HepG2 (cell line): ENCODE data around the gene MLXIPL. TPM values are rescaled to one million over a fixed set of nuclear protein-coding genes. Genes with fewer than 3 reads are reported as not detected.
A peak's percentile ranks its signal among the peaks of the same experiment; 100 is the strongest.

ENCODE experiments used
- ATAC-seq: fragments of 200-7000 bp; cut with Tn5 transposase; 3 replicates; pipeline ENCODE4 v1.9.1; 2020; ENCODE audit warnings: mild to moderate bottlenecking, moderate library complexity
- BruUV-seq: library from RNA; stranded (reverse); fragments of 400-500 nt; replicated peaks from 2 replicates; lab custom pipeline; 2021; lab: Mats Ljungman, UMichigan
- CTCF ChIA-PET: fragments of 300-600 bp; formaldehyde crosslinking; extraction: SDS; loops from one replicate; lab custom pipeline; 2021; ENCODE audit warnings: low total read pairs, inconsistent platforms, low intra/inter-chr PET ratio; lab: Yijun Ruan, JAX
- POLR2A ChIA-PET: fragments of 350-600 bp; sonication (Branson Sonifier 250); formaldehyde crosslinking; loops from one replicate; lab custom pipeline; 2020; ENCODE audit warnings: antibody characterized with exemption, inconsistent platforms; lab: Yijun Ruan, JAX
- DNase-seq: peaks from one replicate; pipeline ENCODE4 v3.0.0-alpha.2; 2015; ENCODE audit warnings: low spot score
- FAIRE-seq: peaks from 3 replicates; lab custom pipeline; 2011; peaks lifted over from hg19 to GRCh38; lab: Jason Lieb, UNC
- H2AFZ ChIP-seq: one replicate; pipeline ENCODE4 v1.6.1; 2011; ENCODE audit warnings: low read length, inconsistent platforms
- H3K27ac ChIP-seq: fragments of 300-600 bp; 3 replicates; pipeline ENCODE4 v1.8.0; 2011; ENCODE audit warnings: mixed run types, mild to moderate bottlenecking, mixed read lengths, low read length, inconsistent platforms; ENCODE audit not compliant: insufficient read depth; ENCODE audit errors: extremely low read length
- H3K27me3 ChIP-seq, 2 experiments: fragments of 200-600 bp in 1 of 2; 2 replicates in 1 of 2; 3 replicates in 1 of 2; pipeline versions ENCODE4 v1.6.0 to v1.8.0; 2011; ENCODE audit warnings: low read length in 2 of 2, mild to moderate bottlenecking in 2 of 2, moderate library complexity in 2 of 2, inconsistent platforms in 1 of 2; ENCODE audit not compliant: insufficient read depth in 2 of 2, control insufficient read depth in 1 of 2
- H3K36me3 ChIP-seq, 2 experiments: fragments of 200-600 bp in 1 of 2; replicated peaks in 1 of 2; 2 replicates in 1 of 2; 3 replicates in 1 of 2; pipeline versions ENCODE4 v1.5.1 to v1.8.0; 2011; ENCODE audit warnings: low read length in 2 of 2, inconsistent platforms in 1 of 2; ENCODE audit not compliant: insufficient read depth in 2 of 2, control insufficient read depth in 1 of 2
- H3K4me1 ChIP-seq: 2 replicates; pipeline ENCODE4 v1.5.1; 2012; ENCODE audit warnings: low read length, inconsistent platforms; ENCODE audit not compliant: insufficient read depth
- H3K4me2 ChIP-seq: 2 replicates; pipeline ENCODE4 v1.6.0; 2011; ENCODE audit warnings: low read depth, low read length, inconsistent platforms
- H3K4me3 ChIP-seq, 3 experiments: fragments of 200-600 bp in 1 of 3; sonication (generic), shearing (Covaris generic) in 1 of 3; replicated peaks in 1 of 3; 2 replicates each; pipeline ENCODE4 v1.5.1; 2011 to 2016; ENCODE audit warnings: low read length in 3 of 3, inconsistent platforms in 2 of 3, low read depth in 2 of 3, mild to moderate bottlenecking in 2 of 3, control low read depth in 1 of 3, mixed read lengths in 1 of 3; ENCODE audit not compliant: insufficient read depth in 1 of 3
- H3K79me2 ChIP-seq: one replicate; pipeline ENCODE4 v1.6.1; 2011; ENCODE audit warnings: low read length, inconsistent platforms; ENCODE audit not compliant: insufficient read depth
- H3K9ac ChIP-seq: 2 replicates; pipeline ENCODE4 v1.6.0; 2011; ENCODE audit warnings: mild to moderate bottlenecking, low read depth, low read length, inconsistent platforms; ENCODE audit not compliant: insufficient read depth
- H3K9me3 ChIP-seq: 2 replicates; pipeline ENCODE4 v1.5.1; 2012; ENCODE audit warnings: mild to moderate bottlenecking, low read length
- H4K20me1 ChIP-seq: 2 replicates; pipeline ENCODE4 v1.6.0; 2011; ENCODE audit warnings: inconsistent platforms, mild to moderate bottlenecking, low read length, moderate library complexity; ENCODE audit not compliant: insufficient read depth
- DNMT1 ChIP-seq: sonication (generic); formaldehyde crosslinking; IDR thresholded peaks from 2 replicates; pipeline ENCODE4 v1.5.1; 2020; ENCODE audit warnings: mild to moderate bottlenecking, missing genetic modification reagents
- ELF4 ChIP-seq: sonication (generic); formaldehyde crosslinking; IDR thresholded peaks from 2 replicates; pipeline ENCODE4 v1.5.0; 2020; ENCODE audit warnings: missing genetic modification reagents, mild to moderate bottlenecking, moderate library complexity, borderline replicate concordance
- FOXK2 ChIP-seq: fragments of 450-650 bp; IDR thresholded peaks from 2 replicates; pipeline ENCODE4 v1.6.1; 2016
- GATA4 ChIP-seq: sonication (generic); IDR thresholded peaks from 2 replicates; pipeline ENCODE4 v1.6.1; 2016; ENCODE audit warnings: antibody characterized with exemption, low read depth, borderline replicate concordance
- IRX3 ChIP-seq: sonication (generic); formaldehyde crosslinking; IDR thresholded peaks from 2 replicates; pipeline ENCODE4 v1.8.1; 2023; ENCODE audit warnings: mild to moderate bottlenecking, low read depth, missing genetic modification reagents, borderline replicate concordance
- KLF12 ChIP-seq: sonication (generic); formaldehyde crosslinking; IDR thresholded peaks from 2 replicates; pipeline ENCODE4 v1.4.0; 2020; ENCODE audit warnings: missing genetic modification reagents, borderline replicate concordance
- MATR3 ChIP-seq: sonication (generic); formaldehyde crosslinking; IDR thresholded peaks from 2 replicates; pipeline ENCODE4 v1.4.0; 2020; ENCODE audit warnings: missing genetic modification reagents
- MIXL1 ChIP-seq: IDR thresholded peaks from 2 replicates; pipeline ENCODE4 v1.6.1; 2016
- MYNN ChIP-seq: sonication (generic); formaldehyde crosslinking; IDR thresholded peaks from 2 replicates; pipeline ENCODE4 v1.4.0; 2020; ENCODE audit warnings: mild to moderate bottlenecking, low read depth, missing genetic modification reagents
- RBFOX2 ChIP-seq: fragments of 200-400 bp; formaldehyde crosslinking; IDR thresholded peaks from 2 replicates; pipeline ENCODE4 v1.6.1; 2017; ENCODE audit warnings: low read depth, mild to moderate bottlenecking, low read length
- RFXANK ChIP-seq: IDR thresholded peaks from 2 replicates; pipeline ENCODE4 v1.6.1; 2016
- TSC22D2 ChIP-seq: sonication (generic); formaldehyde crosslinking; IDR thresholded peaks from 2 replicates; pipeline ENCODE4 v1.5.1; 2020; ENCODE audit warnings: missing genetic modification reagents, mild to moderate bottlenecking, borderline replicate concordance
- ZIK1 ChIP-seq: sonication (generic); formaldehyde crosslinking; IDR thresholded peaks from 2 replicates; pipeline ENCODE4 v1.5.0; 2020; ENCODE audit warnings: mild to moderate bottlenecking, low read depth, missing genetic modification reagents, borderline replicate concordance
- ZNF136 ChIP-seq: sonication (generic); formaldehyde crosslinking; IDR thresholded peaks from 2 replicates; pipeline ENCODE4 v1.8.1; 2022; ENCODE audit warnings: low read depth, mild to moderate bottlenecking, moderate library complexity, missing genetic modification reagents
- ZNF17 ChIP-seq: sonication (generic); formaldehyde crosslinking; IDR thresholded peaks from 2 replicates; pipeline ENCODE4 v1.5.0; 2020; ENCODE audit warnings: mild to moderate bottlenecking, missing genetic modification reagents
- ZNF180 ChIP-seq: sonication (generic); formaldehyde crosslinking; IDR thresholded peaks from 2 replicates; pipeline ENCODE4 v1.4.0; 2020; ENCODE audit warnings: low read depth, missing genetic modification reagents, borderline replicate concordance
- ZNF34 ChIP-seq: sonication (generic); formaldehyde crosslinking; IDR thresholded peaks from 2 replicates; pipeline ENCODE4 v1.4.0; 2020; ENCODE audit warnings: mild to moderate bottlenecking, missing genetic modification reagents, borderline replicate concordance
- ZNF790 ChIP-seq: sonication (generic); formaldehyde crosslinking; IDR thresholded peaks from 2 replicates; pipeline ENCODE4 v1.8.0; 2022; ENCODE audit warnings: missing genetic modification reagents, mild to moderate bottlenecking, borderline replicate concordance
- ZSCAN21 ChIP-seq: sonication (generic); formaldehyde crosslinking; IDR thresholded peaks from 2 replicates; pipeline ENCODE4 v1.8.0; 2022; ENCODE audit warnings: mild to moderate bottlenecking, missing genetic modification reagents, moderate library complexity, borderline replicate concordance
- WGBS: methylation state at CpG from one replicate; pipeline ENCODE4 v1.1.6; 2017; ENCODE audit warnings: low lambda C conversion rate; 5-methylcytosine and 5-hydroxymethylcytosine counted together
- in situ Hi-C: cut with HindIII; loops from 2 replicates; pipeline ENCODE4 v1.10.0; 2017; ENCODE audit warnings: low pct_unique_long_range_greater_than_20kb; ENCODE audit not compliant: extremely low pct_ligation_motif_present
- intact Hi-C: fragments of 100-400 bp; cut with micrococcal nuclease; formaldehyde crosslinking; loops from one replicate; pipeline ENCODE4 v1.10.0; 2022; ENCODE audit not compliant: unreplicated experiment
- polyA plus RNA-seq, 8 experiments: library from polyadenylated mRNA; depleted of rRNA in 3 of 8; stranded (reverse) in 7 of 8; unstranded in 1 of 8; fragments of >200 nt; fragmentation: Illumina TruSeq in 4 of 8; extraction: Trizol in 4 of 8; gene quantifications; 2 replicates each; pipeline versions ENCODE4 v1.2.1 to v1.2.3, GENCODE V29; 2011 to 2016; ENCODE audit warnings: low read depth in 4 of 8, missing spikeins in 1 of 8, mixed read lengths in 1 of 8; ENCODE audit not compliant: insufficient read depth in 1 of 8
- total RNA-seq, 5 experiments: library from RNA; depleted of rRNA; stranded (reverse); fragments of >200 nt; fragmentation: Illumina TruSeq; extraction: Trizol; gene quantifications; 2 replicates each; pipeline ENCODE4 v1.2.3, GENCODE V29; 2016; ENCODE audit warnings: low read depth in 1 of 5
- TF ChIP-seq, protein P1 (sequence below): sonication (generic); formaldehyde crosslinking; IDR thresholded peaks from 2 replicates; pipeline ENCODE4 v1.4.0; 2020; ENCODE audit warnings: missing genetic modification reagents

MLXIPL gene
- total and polyA plus RNA-seq, 2 of the 13 experiments (the other 11 are each of a cell fraction or from before 2014, with no cell fraction given) = 51.6 to 60.1 TPM

GRCh38 chr7:73573276-73573675 is 51.0 kb downstream of the MLXIPL start:
- Histone ChIP-seq H3K27ac (no peak overlapping the region), H3K9me3 (no peaks in the 10 kb centered on the region), H3K9ac (no peak overlapping the region), H3K4me3 (no peak overlapping the region), H4K20me1 (peaks cover 5% of the 10 kb centered on the region; the same call in 1 of the 2 replicates), H2AFZ (no peak overlapping the region), H3K36me3 (peaks cover 27 to 51% of the 10 kb centered on the region in 2 experiments), H3K79me2 (peaks cover 24% of the 10 kb centered on the region), H3K4me1 (peaks cover 40% of the 10 kb centered on the region), H3K27me3 (no peaks in the 10 kb centered on the region), H3K4me2 (no peak overlapping the region)
- FAIRE-seq = no peak
- DNase-seq = no peak
- ChIA-PET POLR2A (interaction anchor here (0.6 kb wide), 1 partner anchor 48 kb away, joined by 4 read pairs; no protein-coding TSS in a partner anchor), CTCF (no interaction called here)
- in situ Hi-C loops (no loop called here), intact Hi-C loops (no loop called here)
- 96% methylated on average over 8 of the region's 9 CpGs for WGBS
- TF ChIP-seq ZNF180 (no peak), KLF12 (no peak), RBFOX2 (0 out of 2 replicates have a peak, but pooled peaks have one; percentile 34), DNMT1 (CRISPR knock-in tag) (no peak)
- BruUV-seq = no TSS peak
- no peak for ATAC-seq

- BruUV-seq = no TSS peak
- Histone ChIP-seq H3K27ac (no peak overlapping the region), H2AFZ (no peak overlapping the region), H3K4me1 (peaks cover 40% of the 10 kb centered on the region), H3K27me3 (no peaks in the 10 kb centered on the region), H3K9me3 (no peaks in the 10 kb centered on the region), H3K9ac (no peak overlapping the region), H3K79me2 (peaks cover 20% of the 10 kb centered on the region), H4K20me1 (peaks cover 5% of the 10 kb centered on the region; the same call in 1 of the 2 replicates), H3K36me3 (peaks cover 27 to 51% of the 10 kb centered on the region in 2 experiments), H3K4me2 (no peak overlapping the region), H3K4me3 (no peak overlapping the region)
- FAIRE-seq (no peak), DNase-seq (no peak), ATAC-seq (no peak)
- intact Hi-C loops = no loop called here
- POLR2A ChIA-PET = interaction anchor here (1.2 kb wide), 1 partner anchor 16 kb away, joined by 3 read pairs; no protein-coding TSS in a partner anchor
- 72% methylated on average over 3 of the region's 6 CpGs for WGBS
- in situ Hi-C loops = no loop called here
- CTCF ChIA-PET = no interaction called here
- TF ChIP-seq IRX3 (CRISPR knock-in tag) (no peak), MIXL1 (CRISPR knock-in tag) (no peak), MYNN (CRISPR knock-in tag) (no peak), ZNF790 (CRISPR knock-in tag) (no peak), ZNF136 (CRISPR knock-in tag) (no peak), FOXK2 (no peak), MATR3 (CRISPR knock-in tag) (no peak), ZSCAN21 (CRISPR knock-in tag) (no peak), ZNF34 (CRISPR knock-in tag) (no peak), ZNF17 (CRISPR knock-in tag) (no peak), ZIK1 (CRISPR knock-in tag) (no peak), TSC22D2 (CRISPR knock-in tag) (no peak), ELF4 (no peak), GATA4 (no peak), RFXANK (no peak)
- TF ChIP-seq, protein P1, sequence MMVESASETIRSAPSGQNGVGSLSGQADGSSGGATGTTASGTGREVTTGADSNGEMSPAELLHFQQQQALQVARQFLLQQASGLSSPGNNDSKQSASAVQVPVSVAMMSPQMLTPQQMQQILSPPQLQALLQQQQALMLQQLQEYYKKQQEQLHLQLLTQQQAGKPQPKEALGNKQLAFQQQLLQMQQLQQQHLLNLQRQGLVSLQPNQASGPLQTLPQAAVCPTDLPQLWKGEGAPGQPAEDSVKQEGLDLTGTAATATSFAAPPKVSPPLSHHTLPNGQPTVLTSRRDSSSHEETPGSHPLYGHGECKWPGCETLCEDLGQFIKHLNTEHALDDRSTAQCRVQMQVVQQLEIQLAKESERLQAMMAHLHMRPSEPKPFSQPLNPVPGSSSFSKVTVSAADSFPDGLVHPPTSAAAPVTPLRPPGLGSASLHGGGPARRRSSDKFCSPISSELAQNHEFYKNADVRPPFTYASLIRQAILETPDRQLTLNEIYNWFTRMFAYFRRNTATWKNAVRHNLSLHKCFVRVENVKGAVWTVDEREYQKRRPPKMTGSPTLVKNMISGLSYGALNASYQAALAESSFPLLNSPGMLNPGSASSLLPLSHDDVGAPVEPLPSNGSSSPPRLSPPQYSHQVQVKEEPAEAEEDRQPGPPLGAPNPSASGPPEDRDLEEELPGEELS (CRISPR knock-in tag) = no peak
Observed at GRCh38 chr7:73572767-73573186, 51.5 kb downstream of the MLXIPL start.
